HFF-Myc (cell line): ENCODE measurements around the gene TELO2.

Source experiments
- DNase-seq: peaks from one replicate; pipeline ENCODE4 v3.0.0-alpha.2; 2011; ENCODE audit warnings: low read depth; ENCODE audit errors: extremely low read depth
- H3K4me3 ChIP-seq: replicated peaks from 2 replicates; pipeline ENCODE4 v1.5.1; 2011; ENCODE audit warnings: low read depth, mild to moderate bottlenecking, control low read depth, low read length
- TF ChIP-seq, protein P1 (sequence below): IDR thresholded peaks from 2 replicates; pipeline ENCODE4 v1.5.1; 2012; ENCODE audit warnings: mild to moderate bottlenecking, low read depth, low read length, control low read depth; ENCODE audit errors: missing control alignments

The TELO2 gene

GRCh38 chr16:1451702-1452392 lies 41.3 kb upstream of the TELO2 start:
- TF ChIP-seq, protein P1, sequence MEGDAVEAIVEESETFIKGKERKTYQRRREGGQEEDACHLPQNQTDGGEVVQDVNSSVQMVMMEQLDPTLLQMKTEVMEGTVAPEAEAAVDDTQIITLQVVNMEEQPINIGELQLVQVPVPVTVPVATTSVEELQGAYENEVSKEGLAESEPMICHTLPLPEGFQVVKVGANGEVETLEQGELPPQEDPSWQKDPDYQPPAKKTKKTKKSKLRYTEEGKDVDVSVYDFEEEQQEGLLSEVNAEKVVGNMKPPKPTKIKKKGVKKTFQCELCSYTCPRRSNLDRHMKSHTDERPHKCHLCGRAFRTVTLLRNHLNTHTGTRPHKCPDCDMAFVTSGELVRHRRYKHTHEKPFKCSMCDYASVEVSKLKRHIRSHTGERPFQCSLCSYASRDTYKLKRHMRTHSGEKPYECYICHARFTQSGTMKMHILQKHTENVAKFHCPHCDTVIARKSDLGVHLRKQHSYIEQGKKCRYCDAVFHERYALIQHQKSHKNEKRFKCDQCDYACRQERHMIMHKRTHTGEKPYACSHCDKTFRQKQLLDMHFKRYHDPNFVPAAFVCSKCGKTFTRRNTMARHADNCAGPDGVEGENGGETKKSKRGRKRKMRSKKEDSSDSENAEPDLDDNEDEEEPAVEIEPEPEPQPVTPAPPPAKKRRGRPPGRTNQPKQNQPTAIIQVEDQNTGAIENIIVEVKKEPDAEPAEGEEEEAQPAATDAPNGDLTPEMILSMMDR: no peak
- no peak overlapping the region for H3K4me3 ChIP-seq
- no peak for DNase-seq

DNA sequence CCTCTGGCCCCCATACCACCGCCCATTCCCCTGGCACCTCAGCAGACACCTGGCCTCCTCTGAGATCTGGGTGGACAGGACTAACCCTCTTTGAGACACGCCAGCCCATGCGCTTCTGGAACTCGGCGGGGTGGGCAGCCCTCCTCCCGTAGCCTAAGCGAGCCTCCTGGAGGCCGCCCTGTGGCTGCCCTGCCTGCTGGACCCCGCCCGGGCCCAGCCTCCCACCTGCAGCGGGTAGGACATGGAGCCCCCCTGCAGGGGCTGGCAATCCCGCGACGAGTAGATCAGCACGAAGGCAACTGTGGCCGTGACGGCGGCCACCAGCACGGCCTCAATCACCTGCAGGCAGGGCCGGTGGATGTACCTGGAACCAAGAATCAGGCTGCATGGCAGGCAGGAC lies 40.6 kb upstream of the TELO2 start:
- H3K4me3 ChIP-seq: no peak overlapping the region
- TF ChIP-seq, protein P1: no peak
- no peak for DNase-seq

DNA sequence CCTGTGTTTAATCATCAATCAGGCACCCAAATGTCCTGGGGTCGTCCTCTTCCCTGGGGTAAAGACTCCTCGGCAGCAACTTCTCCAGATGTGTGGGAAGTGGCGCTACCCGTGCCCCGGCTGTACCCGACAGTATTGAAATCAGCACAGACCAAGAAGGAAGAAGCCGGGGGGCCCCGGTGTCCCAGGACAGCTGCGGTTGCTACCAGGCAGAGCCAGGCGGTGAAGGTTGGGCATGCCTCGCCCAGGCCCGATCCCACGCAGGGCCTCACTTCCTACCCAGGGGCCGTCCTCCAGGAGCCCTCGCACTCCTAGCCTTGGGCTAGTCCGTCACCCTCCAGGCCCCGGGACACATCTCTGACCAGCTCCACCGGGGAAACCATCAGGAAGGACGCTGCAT lies 39.8 kb upstream of the TELO2 start:
- DNase-seq: no peak
- TF ChIP-seq, protein P1: no peak
- no peak overlapping the region for H3K4me3 ChIP-seq

- DNase-seq: no peak
- TF ChIP-seq, protein P1: no peak
- H3K4me3 ChIP-seq: no peak overlapping the region
Observed at GRCh38 chr16:1454561-1454960, 38.6 kb upstream of the TELO2 start.

DNA sequence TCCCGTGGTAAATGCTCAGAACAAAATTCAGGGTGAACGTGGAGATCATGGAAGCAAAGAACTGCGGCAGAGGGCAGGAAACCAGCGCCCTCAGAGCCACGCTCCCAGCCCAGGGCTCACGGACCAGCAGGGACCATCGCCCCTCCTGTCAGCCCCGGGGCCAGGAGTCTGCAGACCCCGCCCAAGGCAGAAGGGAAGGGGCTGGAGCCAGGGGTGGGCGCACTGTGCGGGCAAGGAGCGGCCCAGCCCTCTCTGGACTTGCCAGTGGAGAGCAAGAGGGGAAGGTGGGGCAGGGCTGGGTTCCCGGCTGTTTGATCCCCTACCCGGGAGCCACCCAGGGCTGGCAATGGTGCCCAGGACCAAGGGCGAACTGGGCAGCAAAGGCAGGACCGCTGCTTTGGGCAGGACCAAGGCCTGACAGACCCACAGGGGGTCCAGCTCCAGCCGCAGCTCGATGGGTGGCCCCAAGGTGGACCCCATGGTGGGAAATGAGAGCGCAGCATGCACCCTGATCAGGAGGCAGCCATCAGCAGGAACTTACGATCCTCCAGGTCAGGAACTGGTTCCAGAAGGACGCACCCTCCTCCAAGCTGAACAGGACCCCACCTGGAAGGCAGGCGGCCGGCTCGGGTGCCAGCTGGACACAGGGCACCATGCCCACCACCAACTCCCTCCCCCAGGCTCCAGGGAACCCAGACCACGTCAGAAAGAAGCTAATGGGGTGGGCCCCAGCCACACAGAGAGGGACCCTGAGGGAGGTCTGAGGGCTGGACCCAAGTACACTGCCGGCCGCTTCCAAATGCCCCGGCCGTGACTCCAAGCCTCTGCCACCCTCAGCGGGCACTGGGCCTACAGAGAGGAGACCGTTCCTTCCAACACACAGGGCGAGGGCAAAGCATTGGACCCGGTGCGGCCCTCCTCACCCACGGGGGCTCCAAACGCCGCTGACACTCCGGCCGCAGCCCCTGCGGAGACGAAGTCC lies 37.7 kb upstream of the TELO2 start:
- no peak overlapping the region for H3K4me3 ChIP-seq
- TF ChIP-seq, protein P1: no peak
- DNase-seq: no peak

DNA sequence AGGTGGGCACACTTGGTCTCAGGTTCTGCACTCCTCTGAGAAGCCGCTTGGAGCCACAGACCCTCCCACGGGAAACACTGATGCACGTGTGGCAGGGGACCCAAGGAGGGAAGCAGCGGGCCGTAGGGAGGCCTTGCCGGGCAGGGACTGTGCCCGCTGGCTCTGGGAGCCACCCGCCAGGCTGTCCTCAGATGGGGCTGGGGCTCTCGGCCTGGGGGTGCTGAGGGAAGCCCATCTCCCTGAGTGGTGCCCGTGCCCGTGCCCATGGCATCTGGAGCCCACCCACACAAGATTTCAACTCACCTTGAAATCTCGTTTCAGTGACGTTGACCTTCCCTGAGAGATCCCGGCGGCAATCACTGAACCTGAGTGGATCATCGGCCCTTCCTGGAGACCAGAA lies 36.2 kb upstream of the TELO2 start:
- no peak for DNase-seq
- TF ChIP-seq, protein P1: no peak
- no peak overlapping the region for H3K4me3 ChIP-seq
